NCI-H2196 (cell line): Measurements from ENCODE around the gene C13orf46.

Experiments
- DNase-seq: peaks from one replicate; lab custom pipeline; 2025; ENCODE audit not compliant: unreplicated experiment; lab: John Stamatoyannopoulos, UW

C13orf46 gene

DNA sequence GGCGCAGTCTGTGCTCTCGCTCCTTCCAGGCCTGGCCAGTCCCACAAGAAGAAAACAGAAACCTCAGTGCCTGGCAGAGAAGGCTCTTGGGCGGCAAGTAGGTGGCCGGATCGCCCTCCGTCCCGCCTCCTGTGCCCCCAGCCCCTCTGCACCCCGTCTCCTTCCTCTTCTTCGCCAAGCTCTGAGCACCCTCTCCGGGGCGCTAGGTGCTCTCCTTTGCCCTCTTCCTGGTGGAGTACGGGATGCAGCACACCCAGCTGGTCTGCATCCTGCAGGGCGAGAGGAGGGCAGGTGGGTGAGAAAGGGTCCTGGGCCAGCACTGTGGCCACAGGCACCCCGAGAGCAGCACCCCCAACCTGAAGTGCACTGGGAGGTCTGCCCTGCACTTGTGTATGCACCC, 17.3 kb downstream of the C13orf46 start:
- DNase-seq, result no peak

DNA sequence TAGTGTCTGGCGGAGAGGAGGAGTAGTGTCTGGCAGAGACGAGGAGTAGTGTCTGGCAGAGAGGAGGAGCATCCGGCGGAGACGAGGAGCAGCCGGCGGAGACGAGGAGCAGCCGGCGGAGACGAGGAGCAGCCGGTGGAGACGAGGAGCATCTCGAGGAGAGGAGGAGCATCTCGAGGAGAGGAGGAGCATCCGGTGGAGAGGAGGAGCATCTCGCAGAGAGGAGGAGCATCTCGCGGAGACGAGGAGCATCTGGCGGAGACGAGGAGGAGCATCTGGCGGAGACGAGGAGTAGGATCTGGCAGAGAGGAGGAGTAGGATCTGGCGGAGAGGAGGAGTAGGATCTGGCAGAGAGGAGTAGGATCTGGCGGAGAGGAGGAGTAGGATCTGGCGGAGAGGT, 18.2 kb downstream of the C13orf46 start:
- DNase-seq, result no peak

DNA sequence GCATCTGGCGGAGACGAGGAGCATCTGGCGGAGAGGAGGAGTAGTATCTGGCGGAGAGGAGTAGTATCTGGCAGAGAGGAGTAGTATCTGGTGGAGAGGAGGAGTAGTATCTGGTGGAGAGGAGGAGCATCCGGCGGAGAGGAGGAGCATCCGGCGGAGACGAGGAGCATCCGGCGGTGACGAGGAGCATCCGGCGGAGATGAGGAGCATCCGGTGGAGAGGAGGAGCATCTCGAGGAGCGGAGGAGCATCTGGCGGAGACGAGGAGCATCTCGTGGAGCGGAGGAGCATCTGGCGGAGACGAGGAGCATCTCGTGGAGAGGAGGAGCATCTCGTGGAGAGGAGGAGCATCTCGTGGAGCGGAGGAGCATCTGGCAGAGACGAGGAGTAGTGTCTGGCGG, 18.6 kb downstream of the C13orf46 start:
- no peak for DNase-seq

DNA sequence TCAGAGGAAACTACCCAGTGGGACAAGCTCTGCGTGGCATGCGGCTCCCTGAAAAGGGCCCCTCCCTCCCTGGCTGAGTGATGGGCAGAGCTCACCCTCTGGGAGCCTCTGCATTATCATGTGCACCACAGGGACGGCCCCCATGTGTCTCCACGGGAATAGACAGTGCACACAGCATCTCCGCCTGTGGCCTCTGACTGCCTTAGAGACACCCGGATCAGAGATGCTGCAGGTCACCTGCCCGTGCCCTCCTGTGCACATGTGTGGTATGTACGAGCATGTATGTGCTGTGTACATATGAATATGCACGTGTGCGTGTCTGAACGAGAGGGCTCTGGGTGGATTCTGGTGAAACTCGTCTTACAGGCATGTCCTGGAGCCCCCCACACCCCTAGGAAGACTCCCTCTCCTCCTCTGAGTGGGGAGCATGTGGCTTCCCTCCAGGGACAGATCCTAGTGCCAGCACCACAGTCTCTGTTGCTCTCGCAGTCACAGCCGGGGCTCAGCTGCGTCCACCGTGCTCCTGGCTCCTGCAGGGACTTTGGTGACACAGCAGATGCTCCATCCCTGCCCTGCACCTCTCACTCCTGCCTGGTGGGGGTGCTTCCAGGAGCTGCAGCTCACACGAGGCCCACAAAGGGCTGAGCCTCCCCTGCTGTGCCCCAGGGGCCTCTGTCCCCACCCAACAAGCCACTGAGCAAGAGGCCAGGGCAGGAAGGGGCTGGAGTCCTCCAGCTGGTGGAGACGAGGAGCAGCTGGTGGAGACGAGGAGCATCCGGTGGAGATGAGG, 19.6 kb downstream of the C13orf46 start:
- DNase-seq, result no peak

DNA sequence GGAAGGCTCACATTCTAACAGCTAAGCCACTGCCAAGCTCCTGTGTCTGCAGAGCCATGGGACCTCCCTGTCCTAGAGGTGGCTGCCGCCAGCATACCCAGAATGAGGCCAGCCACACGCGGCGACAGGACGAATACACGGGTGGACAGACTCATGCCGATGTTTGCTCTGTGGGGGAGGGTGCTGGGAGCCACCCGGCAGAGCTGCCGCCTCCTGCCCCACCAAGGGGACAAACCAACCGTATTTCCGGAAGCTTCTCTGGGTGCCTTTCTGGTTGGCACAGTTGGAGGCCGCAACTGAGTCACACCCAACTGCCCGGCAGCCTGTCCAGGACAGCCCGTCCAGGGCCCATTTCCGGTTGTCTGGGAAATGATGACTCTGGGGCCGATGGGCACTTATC, 20.3 kb downstream of the C13orf46 start:
- no peak for DNase-seq

DNA sequence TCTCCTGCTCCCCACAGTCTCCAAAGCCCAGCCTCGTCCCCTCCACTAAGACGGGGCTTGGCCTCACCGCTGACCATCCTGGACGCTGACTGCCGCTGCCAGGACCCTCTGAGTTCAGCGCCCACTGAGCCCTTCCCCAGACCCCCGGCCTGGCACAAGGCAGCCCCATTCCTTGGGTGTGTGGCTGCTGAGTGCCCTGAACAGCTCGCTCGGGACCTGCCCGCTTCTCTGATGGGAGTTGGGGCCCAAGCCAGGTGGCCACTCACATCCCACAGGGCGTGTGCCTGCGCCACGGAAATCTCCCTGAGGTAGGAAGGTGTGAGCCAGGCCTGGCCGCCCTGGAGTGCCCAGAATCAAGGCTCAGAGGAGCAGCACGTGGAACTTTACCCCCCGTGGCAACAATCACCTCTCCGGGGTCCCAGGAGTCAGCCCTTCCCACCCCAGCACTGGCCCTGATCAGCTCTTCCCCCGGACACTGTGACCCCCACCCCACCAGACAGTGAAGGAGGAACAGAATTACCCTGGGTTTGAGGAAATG, 20.8 kb downstream of the C13orf46 start:
- DNase-seq, result no peak

DNA sequence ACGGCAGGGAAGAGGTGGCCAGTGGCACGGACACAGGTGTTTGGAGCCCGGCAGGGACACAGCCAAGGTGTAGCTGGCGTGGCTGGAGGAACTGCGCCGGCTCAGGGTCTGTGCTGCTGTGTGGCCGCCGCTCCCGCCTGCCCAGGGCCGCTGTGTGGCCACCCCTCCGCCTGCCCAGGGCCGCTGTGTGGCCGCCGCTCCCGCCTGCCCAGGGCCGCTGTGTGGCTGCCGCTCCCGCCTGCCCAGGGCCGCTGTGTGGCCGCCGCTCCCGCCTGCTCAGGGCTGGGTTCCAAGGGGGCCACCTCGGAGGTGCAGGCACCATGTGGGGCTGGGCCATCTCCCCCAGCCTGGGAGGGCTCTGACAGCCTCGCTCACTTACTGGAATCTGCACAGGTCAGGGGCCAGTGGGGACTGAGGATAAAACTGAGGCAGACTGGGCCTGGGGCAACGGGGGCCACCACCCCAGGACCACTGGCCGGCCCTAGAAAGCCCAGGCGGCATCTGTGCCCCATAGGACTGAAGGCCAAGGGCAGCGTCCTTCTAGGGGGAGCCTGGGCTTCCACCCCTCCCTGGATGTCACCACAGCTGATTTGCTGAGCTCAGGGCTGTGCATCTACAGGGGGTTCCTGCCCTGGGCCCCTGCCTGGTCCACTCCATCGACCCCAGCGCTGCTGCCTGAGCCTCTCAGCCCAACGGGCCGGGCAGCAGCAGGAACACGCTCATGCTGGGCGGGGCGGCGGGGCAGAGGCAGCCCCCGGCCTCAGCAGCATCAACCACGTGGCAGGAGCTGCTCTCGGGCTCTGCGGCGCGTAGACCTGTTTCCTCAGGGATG, 21.5 kb downstream of the C13orf46 start:
- DNase-seq, result no peak

DNA sequence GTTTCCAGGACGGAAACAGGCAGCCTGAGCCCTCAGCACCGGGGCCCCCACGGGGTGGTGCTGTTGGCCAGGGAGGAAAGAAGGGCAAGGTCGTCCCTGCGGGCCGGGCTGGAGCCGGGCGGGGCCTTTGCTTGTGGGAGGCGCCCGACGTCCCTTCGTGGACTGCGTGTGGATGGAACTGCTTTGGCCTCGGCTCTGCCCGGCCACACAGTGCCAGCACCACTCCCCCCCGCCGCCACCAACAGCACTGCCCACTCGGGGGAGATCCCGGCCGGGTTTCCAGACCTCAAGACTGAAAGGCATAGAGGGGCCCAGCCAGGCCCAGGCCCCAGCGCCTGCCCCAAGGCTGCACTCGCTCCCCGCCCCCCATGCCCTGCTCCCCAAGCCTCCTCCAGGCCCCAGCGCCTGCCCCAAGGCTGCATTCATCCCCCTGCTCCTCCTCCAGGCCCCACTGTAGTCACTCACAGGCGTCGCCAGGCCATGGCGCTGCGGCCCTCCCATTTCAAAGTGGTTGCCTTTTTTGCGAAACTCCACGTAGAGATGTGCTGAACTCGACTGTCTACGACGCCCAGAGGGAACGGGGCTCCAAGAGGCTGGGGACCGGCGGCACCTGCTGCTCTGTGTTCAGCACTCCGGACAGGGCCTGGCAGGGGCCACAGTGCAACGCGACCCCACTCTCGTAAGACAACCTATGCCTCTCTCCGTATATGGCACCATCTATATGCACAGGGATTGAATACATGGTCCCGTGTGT, 22.5 kb downstream of the C13orf46 start:
- DNase-seq, result peak; percentile 39

DNA sequence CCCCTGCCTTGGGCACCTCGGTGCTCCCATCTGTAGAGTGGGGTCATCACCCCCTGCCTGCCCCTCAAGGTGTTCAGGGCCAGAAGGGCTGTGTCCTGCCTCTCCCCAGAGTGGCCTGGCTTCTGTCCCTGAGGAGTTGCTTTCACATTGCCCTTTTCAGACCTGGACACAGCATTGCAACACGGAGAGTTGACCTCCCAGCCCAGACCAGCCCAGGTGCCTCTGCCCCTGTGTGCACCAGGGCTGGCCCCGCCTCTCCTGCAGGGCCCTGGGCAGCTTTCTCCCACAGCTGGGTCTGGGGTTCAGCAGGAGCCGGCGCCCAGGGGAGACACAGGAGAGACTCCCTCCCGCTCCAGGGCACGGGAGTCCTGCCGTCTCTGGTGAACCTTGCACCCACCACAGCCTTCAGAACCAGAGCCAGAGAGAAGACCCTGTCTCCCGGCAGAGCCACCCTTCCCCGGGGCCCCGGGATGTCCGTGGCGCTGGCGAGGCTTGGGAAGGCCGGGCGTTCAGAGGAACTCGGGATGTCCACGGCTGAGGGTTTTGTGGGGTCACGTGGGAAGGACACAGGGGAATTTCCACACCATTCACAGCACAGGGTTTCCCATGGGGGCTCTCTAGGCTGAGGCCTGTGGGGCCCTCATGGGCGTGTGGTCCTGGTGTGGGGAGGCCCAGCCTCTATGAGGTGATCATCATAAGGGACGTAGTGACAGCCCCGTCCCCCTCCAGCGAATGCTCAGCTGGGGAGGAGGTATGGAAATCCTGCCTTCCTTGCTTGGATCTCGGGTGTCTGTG, 23.2 kb downstream of the C13orf46 start:
- DNase-seq, result no peak

DNA sequence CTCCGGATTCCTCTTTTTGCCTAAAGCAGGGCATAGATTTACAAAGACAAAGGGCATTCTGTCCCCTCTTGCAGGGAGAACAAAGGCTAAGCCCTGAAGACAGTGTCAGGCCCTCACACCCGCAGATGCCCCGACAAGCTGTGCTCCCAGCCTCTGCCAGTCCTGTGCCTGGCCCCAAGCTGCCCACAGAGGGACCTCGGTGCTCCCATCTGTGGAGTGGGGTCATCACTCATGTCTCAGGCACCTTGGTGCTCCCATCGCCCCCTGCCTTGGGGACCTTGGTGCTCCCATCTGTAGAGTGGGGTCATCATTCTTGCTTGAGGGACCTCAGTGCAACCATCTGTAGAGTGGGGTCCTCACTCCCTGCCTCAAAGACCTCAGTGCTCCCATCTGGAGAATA, 24.3 kb downstream of the C13orf46 start:
- DNase-seq, result no peak

DNA sequence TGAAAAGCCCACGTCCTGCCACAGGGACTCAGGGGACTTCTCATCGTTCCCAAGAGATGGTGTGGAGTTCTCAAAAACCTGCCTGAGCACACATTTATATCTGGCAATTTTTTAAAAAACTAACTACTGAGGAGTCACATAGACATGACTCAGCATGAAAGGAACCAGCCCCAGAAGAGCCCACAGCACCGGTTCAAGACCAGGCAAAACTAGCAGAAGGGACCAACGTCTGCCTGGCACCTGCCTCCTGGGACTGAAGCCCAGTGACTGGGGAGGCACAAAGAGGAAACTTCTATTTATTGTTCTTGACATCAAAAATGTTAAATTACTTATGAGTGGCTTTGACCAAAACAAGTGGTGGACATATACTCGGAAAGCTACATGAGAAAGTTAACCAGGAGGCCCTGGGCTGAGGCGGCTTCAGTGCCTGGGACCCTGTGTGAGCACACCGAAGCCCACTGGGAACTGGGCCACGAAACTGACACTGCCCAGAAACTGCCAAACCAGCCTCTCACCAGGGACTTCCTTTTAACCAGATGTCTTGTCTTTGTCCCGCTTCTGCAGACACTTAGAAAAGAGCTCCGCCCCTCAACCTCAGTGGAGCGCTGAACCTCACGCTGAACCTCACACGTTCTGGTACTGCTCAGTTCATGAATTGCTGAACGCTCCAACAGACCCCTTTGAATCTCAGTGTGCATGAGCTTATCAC, 25.7 kb downstream of the C13orf46 start:
- no peak for DNase-seq

DNA sequence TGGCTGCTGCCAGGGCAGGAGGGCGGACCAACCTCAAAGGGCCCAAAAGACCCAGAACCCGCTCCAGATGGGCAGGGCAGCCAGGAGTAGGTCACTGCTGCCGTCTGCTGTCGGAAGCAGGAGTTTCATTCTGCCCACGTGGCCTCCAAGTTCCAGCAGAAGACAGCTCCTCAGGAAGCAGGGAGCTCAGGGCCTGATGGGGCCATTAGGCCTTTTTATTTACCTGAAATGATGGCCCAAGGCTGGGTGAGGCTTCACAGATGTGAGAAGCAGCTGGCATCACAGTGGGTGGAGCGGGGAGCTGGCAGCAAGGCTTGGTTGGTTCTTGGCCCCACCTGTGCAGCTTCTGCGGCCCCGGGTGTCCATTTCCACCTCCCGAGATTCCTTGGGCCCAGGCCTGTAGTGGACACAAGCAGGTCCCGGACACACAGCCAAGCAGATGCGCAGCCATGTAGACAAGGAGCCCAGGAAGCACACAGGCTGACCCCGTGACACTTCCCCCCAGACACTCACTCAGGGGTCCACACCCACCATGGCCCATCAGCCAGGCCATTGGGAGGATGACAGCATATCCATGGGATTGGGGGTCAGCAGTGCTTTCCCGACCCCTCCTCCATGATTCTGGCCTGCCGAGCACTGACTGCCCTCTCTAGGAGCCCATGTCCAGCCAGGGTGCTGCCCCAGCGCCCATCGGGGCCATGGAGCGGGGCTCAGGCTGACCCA, 26.4 kb downstream of the C13orf46 start:
- DNase-seq, result no peak

DNA sequence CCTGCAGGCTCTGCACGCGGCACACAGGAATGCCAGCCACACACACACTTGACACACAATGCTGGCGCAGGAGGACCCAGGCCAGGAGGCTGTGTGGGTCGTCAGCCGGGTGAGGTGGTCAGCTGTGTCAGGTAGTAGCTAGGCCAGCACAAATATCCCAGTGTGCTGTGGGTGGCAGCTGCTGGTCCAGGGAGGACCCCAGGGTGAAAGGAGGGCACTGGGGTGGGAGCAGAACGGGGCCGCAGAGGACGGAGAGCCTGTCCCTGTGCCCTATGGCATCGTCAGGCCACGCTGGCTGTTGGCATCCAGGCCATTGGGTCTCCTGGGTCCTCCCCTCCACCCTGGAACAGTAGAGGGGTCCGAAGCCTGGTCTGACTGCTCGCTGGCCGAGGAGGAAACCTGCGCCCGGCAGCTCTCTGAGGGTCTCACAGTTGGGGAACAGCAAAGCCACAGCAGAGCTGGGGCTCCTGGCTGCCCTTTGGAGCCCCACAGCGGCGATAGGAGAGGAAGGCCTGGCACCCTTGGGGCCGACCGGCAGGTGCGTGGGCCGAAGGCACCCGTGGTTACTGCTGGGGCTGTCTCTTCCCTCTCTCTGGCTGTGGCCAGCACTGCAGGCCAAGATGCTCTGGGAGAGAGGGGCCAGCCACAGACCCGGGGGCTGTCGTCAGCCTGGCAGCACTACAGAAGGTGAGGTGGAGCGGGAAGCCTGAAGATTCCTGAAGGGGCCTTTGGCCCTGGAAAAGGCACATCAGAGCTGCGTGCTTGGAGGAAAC, 27.3 kb downstream of the C13orf46 start:
- no peak for DNase-seq

DNA sequence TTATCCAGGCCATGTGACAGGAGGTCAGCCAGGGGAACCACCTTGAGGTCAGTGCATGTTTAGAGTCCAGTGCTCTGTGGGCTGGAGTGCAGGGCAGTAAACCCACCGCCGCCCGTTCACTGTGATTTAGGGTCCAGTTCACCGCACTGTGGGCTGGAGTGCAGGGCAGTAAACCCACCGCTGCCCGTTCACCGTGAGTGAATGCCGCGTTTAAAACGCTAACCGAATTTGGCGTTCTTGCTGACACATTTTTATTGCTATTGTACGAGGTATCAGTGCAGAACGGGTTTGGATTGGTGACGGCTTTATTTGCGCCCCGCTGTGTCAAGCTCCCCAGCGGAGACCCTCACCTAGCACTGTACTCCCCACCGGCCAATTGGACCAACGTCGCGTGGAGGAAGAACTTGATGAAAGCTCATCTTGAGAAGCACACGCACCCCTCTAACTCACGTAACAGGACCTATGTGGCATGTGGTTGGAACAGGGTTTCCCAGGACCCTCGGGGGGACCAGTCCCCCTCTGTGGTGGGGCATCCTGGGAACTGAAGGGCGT, 27.9 kb downstream of the C13orf46 start:
- no peak for DNase-seq

DNA sequence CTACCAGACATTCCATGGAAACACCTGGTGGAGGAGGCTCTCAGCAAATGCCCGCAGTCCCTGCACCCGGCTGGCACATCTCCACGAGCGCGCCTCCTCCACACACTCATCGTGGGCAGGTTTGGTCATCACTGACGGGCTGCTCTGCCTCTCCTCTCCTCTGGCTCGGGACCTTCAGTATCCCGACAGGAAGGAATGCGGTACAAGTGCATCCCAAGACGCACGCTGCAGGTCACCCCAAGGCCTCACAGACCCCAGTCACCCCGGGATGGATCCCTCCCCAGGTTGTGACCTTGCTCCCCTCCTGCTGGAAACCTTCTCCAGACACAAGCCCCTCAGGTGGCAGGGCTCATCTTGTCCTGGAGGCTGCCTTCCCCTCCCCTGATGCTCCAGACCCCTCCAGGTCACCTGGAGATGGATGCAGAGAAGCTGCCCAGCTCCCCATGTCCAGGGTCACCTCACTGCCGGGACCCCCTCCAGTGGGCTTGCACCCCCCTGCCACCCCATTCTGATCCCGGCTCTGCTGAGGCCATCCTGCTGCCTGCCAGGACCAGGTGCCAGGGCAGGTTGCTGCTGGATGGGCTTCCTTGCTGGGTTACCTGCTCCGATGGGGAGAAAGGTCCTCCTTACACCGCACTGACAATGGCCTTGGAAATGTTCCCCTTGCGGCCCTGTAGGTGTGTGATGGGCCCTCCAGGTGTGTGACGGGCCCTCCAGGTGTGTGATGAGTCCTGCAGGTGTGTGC, 29.9 kb downstream of the C13orf46 start:
- DNase-seq, result no peak

DNA sequence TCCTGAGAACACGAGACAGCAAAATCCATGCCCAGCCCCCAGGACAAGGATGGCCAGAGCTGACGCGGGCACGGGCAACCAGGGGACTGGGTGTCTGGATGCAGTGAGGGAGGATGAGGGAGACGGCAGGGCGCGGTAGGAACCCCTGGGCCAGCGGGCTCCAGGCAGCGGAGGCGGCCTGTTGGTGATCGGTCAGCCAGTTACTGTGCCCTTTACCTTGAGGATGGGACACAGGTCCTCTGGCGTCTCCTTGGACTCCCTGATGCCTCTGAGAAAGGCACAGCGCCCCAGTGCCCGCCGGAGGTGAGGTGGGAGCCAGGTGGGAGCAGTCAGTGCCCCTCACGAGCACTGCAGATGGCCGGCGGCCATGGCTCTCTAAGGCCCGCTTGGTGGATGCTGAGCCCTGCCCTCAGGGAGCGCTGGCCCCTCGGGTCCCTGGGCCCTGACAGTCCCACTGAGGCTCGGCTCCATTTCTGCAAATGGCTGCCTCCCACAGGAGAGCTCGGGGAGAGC, 31.2 kb downstream of the C13orf46 start:
- DNase-seq, result no peak

DNA sequence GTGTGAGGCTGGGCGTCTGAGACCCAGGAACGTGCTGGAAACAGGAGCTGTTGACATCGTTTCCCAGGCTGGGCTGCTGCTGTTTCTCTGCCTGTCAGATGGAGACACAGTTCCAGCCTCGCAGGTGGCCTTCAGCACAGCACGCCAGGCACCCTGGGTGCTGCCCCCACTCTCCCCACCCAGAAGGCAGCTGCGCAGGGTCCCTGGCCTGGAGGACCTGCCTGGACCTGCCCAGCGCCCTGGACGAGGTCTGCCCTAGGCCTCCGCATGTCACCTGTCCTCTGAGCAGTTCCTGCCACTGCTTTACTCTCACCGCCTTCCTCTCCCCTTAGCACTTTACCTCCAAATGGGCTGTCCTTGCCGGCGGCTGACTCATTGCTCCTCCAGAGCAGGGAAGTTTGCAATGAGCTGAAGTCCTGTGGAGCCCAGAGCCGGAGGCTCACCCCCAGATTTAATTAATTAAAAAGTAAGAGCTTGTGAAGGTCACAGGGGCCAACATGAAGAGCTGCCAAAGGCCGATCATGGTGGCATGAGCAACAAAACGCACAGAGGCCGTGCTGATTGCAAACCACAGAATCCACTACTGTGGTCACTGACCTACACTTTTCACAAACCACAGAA, 32.2 kb downstream of the C13orf46 start:
- DNase-seq, result peak; percentile 55
